ENCODE measurements around the gene SYNGR1. TPM values are rescaled to one million over a fixed set of nuclear protein-coding genes. Genes with fewer than 3 reads are reported as not detected.

The SYNGR1 gene
- polyA plus RNA-seq, 1 experiment, result 65.6 TPM

DNA sequence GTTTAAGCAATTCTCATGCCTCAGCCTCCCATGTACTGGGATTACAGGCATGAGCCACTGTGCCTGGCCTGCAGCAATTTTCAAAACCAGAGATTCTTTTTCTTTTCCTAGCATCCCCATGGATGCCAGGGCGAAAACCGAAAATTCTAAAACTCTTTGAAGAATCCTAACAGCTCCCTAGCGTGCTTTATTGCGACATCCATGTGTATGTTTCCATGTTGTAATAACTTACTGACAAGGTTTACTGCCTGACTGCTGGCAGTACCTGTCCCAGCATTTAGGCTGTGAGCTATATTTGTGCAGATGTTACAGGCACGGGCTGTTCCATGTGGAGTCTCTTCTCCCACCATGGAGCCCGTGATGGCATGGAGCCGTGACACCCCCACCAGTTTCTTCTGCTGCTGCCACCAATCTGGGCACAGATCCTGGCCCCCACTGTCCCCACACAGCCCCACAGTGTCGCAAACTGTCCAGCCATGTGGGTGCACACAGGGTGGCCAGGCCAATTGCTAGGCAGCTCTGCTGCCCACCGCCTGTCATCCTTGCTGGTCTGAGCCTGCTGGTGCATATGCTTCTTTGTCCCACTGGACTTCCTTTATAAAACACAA is 42.7 kb downstream of the SYNGR1 start:
- ChIA-PET POLR2A (no interaction called here), CTCF (interaction anchor here (1.0 kb wide), 1 partner anchor 106 kb away, joined by 3 read pairs; no protein-coding TSS in a partner anchor)
- TF ChIP-seq, protein P1, sequence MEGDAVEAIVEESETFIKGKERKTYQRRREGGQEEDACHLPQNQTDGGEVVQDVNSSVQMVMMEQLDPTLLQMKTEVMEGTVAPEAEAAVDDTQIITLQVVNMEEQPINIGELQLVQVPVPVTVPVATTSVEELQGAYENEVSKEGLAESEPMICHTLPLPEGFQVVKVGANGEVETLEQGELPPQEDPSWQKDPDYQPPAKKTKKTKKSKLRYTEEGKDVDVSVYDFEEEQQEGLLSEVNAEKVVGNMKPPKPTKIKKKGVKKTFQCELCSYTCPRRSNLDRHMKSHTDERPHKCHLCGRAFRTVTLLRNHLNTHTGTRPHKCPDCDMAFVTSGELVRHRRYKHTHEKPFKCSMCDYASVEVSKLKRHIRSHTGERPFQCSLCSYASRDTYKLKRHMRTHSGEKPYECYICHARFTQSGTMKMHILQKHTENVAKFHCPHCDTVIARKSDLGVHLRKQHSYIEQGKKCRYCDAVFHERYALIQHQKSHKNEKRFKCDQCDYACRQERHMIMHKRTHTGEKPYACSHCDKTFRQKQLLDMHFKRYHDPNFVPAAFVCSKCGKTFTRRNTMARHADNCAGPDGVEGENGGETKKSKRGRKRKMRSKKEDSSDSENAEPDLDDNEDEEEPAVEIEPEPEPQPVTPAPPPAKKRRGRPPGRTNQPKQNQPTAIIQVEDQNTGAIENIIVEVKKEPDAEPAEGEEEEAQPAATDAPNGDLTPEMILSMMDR (IDR thresholded peaks at IDR 0.05; ENCODE audit: insufficient read depth, low read depth, low read length), result no peak
- DNase-seq (ENCODE audit: low read depth), result no peak
- no peaks in the 10 kb centered on the region for H3K27me3 ChIP-seq (ENCODE audit: control insufficient read depth, insufficient read depth, low read length)
- no peaks in the 10 kb centered on the region for H3K36me3 ChIP-seq (ENCODE audit: control insufficient read depth, insufficient read depth, low read length)
- H3K4me3 ChIP-seq (ENCODE audit: low read depth, low read length), result no peak overlapping the region

DNA sequence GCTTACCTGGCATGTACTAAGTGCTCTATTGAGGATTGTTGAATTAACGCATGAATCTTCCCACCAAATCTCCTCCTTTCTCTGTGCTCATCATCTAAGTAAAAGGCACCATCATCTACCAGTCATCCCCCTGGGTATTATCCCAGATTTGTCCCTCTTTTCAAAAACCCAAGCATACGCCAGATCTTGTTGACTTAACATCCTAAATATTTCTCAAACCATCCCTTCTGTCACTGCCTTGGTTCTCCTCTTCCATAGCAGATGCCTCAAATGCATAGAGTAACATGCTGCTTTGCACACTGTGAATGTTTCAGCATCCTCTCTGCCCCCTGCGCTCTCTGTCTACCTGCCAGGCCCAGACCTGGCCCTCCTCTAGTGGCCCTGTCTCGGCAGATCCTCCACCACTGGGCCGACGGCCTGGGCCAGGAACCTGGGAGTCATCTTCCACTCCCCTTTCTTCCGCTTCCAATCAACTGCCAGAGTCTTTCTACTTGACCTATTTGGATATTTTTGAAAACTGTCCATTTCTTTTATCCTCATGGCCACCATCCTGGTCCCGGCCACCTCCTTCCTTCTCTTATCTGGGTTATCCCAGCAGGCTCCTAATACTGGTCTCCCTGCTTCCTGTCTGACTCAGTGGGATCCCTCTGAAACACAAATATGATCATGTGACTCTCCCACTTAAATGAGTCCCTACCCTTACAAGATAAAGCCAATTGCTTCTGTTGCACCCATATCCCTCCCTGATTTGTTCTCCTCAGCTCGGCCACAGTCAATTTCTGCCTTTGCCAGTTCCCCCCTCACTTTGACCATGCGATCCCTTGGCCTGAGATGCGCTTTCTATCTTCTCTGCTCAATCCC is 46.4 kb downstream of the SYNGR1 start:
- H3K27me3 ChIP-seq (ENCODE audit: control insufficient read depth, insufficient read depth, low read length), result no peaks in the 10 kb centered on the region
- DNase-seq (ENCODE audit: low read depth), result no peak
- no peaks in the 10 kb centered on the region for H3K36me3 ChIP-seq (ENCODE audit: control insufficient read depth, insufficient read depth, low read length)
- CTCF ChIA-PET, result no interaction called here
- POLR2A ChIA-PET, result no interaction called here
- H3K4me3 ChIP-seq (ENCODE audit: low read depth, low read length), result no peak overlapping the region
- TF ChIP-seq, protein P1 (IDR thresholded peaks at IDR 0.05; ENCODE audit: insufficient read depth, low read depth, low read length), result no peak

DNA sequence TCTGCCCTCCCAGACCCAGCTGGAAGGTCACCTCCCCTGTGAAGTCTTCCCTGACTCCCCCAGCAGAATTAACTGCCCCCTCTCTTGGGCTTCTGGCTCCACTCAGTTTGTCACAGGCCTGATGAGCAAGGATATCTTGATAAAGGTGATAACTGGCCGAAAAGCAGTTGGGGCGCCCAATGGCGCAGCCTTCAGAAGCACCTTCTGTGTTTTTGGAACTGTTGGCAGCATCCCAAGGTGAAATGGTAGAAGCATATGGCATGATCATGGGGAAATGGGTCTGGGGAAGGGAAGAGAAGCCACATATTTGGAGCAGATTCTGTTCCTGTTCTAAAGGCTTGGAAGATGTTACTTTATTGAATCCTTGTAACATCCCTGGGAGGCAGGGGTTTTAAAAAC is 47.0 kb downstream of the SYNGR1 start:
- H3K27me3 ChIP-seq (ENCODE audit: control insufficient read depth, insufficient read depth, low read length), result no peaks in the 10 kb centered on the region
- ChIA-PET POLR2A (no interaction called here), CTCF (no interaction called here)
- H3K36me3 ChIP-seq (ENCODE audit: control insufficient read depth, insufficient read depth, low read length), result no peaks in the 10 kb centered on the region
- no peak overlapping the region for H3K4me3 ChIP-seq (ENCODE audit: low read depth, low read length)
- DNase-seq (ENCODE audit: low read depth), result no peak
- TF ChIP-seq, protein P1 (IDR thresholded peaks at IDR 0.05; ENCODE audit: insufficient read depth, low read depth, low read length), result no peak

DNA sequence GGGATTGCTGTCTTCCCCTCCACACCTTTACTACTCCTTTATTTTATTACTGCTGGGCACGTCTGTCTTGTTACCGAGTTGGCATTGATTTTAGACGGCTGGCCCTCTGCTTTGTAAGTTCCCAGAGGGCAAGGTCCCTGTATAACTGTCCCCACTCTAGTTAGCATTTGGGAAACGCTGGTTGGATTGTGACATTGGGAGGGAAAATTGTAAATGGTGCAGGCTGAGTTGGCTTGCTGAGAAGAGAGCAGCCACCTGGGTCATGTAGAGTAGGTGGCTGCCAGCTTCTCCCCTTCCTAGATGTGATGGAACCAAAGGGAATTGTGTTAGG is 51.5 kb downstream of the SYNGR1 start:
- H3K36me3 ChIP-seq (ENCODE audit: control insufficient read depth, insufficient read depth, low read length), result no peaks in the 10 kb centered on the region
- TF ChIP-seq, protein P1 (IDR thresholded peaks at IDR 0.05; ENCODE audit: insufficient read depth, low read depth, low read length), result no peak
- no peak for DNase-seq (ENCODE audit: low read depth)
- no peak overlapping the region for H3K4me3 ChIP-seq (ENCODE audit: low read depth, low read length)
- CTCF ChIA-PET, result no interaction called here
- POLR2A ChIA-PET, result no interaction called here
- no peaks in the 10 kb centered on the region for H3K27me3 ChIP-seq (ENCODE audit: control insufficient read depth, insufficient read depth, low read length)

DNA sequence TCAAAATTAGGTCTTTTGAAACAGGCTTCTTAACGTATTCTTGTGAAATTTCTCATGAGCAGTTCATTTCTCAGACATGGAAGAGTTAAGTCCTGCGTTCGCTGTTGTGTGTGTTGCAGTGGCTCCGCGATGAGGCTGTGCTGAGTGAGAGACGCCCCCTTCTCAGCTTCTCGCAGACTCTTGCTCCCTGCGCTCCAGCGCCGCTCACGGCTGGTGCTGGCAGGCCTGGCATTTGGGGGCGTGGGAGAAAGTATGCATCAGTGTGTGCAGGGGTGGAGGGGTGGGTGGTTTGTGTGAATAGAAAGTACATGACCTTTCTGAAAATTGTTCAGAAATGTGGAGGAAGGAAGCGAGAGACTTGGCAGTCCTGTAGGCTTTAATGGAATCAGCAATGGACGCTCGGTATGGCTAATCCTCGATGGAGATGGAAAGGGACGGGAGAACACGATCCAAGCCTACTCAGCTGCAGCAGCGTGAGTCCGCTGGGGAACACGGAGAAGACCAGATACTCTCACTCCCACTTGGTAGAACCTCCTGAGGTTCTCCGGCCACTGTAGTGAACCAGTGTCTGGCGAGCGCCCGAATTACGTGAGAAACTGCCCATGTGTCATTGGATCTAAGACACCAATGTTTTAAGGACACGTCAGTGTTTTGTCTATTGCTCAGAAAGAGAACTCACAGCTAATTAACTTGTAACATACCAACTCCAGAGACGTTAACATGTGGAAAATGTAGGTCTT is 55.7 kb downstream of the SYNGR1 start:
- ChIA-PET CTCF (interaction anchor here (0.7 to 1.9 kb wide), 4 partner anchors 62 to 619 kb away, joined by 3 to 7 read pairs (median 4); no protein-coding TSS in a partner anchor), POLR2A (interaction anchor here (0.5 kb wide), 1 partner anchor 15 kb away, joined by 3 read pairs; no protein-coding TSS in a partner anchor)
- Histone ChIP-seq H3K27me3 (ENCODE audit: control insufficient read depth, insufficient read depth, low read length) (no peaks in the 10 kb centered on the region), H3K4me3 (ENCODE audit: low read depth, low read length) (peak overlapping the region; percentile 5; the same call in 1 of the 2 replicates), H3K36me3 (ENCODE audit: control insufficient read depth, insufficient read depth, low read length) (peaks cover 1% of the 10 kb centered on the region; the same call in 1 of the 2 replicates)
- TF ChIP-seq, protein P1 (IDR thresholded peaks at IDR 0.05; ENCODE audit: insufficient read depth, low read depth, low read length), result peak; percentile 39; the same call in 1 of the 2 replicates
- DNase-seq (ENCODE audit: low read depth), result no peak
